ENCODE results near the gene TOP2A.

GRCh38 chr17:40447806-40448205 lies 30.1 kb upstream of the TOP2A start:
- TF ChIP-seq, protein P1, sequence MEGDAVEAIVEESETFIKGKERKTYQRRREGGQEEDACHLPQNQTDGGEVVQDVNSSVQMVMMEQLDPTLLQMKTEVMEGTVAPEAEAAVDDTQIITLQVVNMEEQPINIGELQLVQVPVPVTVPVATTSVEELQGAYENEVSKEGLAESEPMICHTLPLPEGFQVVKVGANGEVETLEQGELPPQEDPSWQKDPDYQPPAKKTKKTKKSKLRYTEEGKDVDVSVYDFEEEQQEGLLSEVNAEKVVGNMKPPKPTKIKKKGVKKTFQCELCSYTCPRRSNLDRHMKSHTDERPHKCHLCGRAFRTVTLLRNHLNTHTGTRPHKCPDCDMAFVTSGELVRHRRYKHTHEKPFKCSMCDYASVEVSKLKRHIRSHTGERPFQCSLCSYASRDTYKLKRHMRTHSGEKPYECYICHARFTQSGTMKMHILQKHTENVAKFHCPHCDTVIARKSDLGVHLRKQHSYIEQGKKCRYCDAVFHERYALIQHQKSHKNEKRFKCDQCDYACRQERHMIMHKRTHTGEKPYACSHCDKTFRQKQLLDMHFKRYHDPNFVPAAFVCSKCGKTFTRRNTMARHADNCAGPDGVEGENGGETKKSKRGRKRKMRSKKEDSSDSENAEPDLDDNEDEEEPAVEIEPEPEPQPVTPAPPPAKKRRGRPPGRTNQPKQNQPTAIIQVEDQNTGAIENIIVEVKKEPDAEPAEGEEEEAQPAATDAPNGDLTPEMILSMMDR (IDR thresholded peaks at IDR 0.05) = no peak
- TF ChIP-seq POLR2A (IDR thresholded peaks at IDR 0.05) = no peak
